Measurements from ENCODE around the gene STAM. TPM values are rescaled to one million over a fixed set of nuclear protein-coding genes. Genes with fewer than 3 reads are reported as not detected.

Gene STAM
- total and polyA plus RNA-seq, 9 of the 15 experiments (the other 6 are each of a cell fraction or from before 2014, with no cell fraction given): 13.8 to 33.5 (median 26.4) TPM

DNA sequence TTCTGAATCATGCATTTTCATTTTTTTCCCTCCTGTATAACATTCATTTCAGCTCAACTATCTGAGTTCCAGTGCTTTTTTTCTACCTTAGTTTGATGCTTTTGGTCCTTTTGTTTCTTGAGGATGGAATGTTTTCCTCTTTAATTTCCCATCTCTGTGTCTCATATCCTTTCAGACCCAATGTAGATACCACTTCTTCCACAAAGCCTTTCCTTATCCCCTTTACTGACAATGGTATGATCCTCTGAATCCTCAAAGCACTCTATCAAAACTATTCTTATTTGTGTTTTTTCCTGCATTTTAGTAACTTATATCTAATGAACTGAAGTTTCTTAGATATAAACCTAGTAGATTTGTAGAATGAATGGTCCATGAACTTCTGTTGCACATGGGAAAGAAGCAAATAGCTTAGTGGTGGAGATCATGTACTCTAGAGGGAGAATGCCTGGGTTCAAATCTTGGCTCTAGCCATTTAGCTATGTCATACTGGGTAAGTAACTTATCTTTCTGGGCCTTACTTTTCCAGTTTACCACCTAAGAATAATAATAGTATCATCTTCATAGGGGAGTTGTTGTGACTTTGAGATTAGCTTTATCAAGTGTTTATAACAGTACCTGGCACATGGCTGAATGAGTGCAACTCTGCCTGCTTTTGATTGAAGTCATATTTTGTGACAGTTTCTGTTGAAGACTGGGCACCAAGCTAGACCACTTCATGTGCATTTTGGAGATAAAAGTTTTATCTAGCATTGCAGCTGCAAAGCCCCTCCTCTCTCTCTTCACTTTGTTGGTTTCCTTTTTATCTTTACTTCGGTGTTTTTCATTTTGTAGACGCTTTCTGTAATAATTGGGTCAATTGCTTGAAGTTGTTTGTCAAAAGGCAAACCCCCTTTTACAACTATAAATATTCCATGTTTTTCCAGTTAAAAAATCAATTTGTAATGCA lies 18.5 kb downstream of the STAM start (continued):
- no peak for TF ChIP-seq PPARD (CRISPR knock-in tag; IDR thresholded peaks at IDR 0.05)
- no peak for TF ChIP-seq TSC22D4 (tag; IDR thresholded peaks at IDR 0.05)
- peak; percentile 94; the same call in 1 of the 2 replicates for TF ChIP-seq NBN (IDR thresholded peaks at IDR 0.05; ENCODE audit: low read depth)
- peak; percentile 53; the same call in 1 of the 2 replicates for TF ChIP-seq RAD51 (IDR thresholded peaks at IDR 0.05; ENCODE audit: borderline replicate concordance, low read depth)
- TF ChIP-seq ZNF398 (CRISPR knock-in tag; IDR thresholded peaks at IDR 0.05): no peak
- 0 out of 2 replicates have a peak, but pooled peaks have one; percentile 20 for TF ChIP-seq BACH1 (tag; IDR thresholded peaks at IDR 0.05)
- no peak for TF ChIP-seq E2F1 (CRISPR knock-in tag; IDR thresholded peaks at IDR 0.05)
- no peak for TF ChIP-seq ZNF830 (CRISPR knock-in tag; IDR thresholded peaks at IDR 0.05)
- TF ChIP-seq MYC (IDR thresholded peaks at IDR 0.05; ENCODE audit: low read depth, low read length): peak; percentile 86
- no peak for TF ChIP-seq MYC (CRISPR knock-in tag; IDR thresholded peaks at IDR 0.05; ENCODE audit: borderline replicate concordance, low read depth)
- TF ChIP-seq ZNF77 (CRISPR knock-in tag; IDR thresholded peaks at IDR 0.05): no peak
- no peak for TF ChIP-seq USF1 (CRISPR knock-in tag; IDR thresholded peaks at IDR 0.05)
- no peak for TF ChIP-seq HCFC1 (IDR thresholded peaks at IDR 0.05; ENCODE audit: low read depth, low read length)
- TF ChIP-seq FOXA1 (IDR thresholded peaks at IDR 0.05; ENCODE audit: borderline replicate concordance): no peak
- TF ChIP-seq CBFA2T2 (conservative IDR thresholded peaks at IDR 0.05): peak; percentile 99
- TF ChIP-seq ARID1B (IDR thresholded peaks at IDR 0.05): peak; percentile 100
- TF ChIP-seq, protein P1, sequence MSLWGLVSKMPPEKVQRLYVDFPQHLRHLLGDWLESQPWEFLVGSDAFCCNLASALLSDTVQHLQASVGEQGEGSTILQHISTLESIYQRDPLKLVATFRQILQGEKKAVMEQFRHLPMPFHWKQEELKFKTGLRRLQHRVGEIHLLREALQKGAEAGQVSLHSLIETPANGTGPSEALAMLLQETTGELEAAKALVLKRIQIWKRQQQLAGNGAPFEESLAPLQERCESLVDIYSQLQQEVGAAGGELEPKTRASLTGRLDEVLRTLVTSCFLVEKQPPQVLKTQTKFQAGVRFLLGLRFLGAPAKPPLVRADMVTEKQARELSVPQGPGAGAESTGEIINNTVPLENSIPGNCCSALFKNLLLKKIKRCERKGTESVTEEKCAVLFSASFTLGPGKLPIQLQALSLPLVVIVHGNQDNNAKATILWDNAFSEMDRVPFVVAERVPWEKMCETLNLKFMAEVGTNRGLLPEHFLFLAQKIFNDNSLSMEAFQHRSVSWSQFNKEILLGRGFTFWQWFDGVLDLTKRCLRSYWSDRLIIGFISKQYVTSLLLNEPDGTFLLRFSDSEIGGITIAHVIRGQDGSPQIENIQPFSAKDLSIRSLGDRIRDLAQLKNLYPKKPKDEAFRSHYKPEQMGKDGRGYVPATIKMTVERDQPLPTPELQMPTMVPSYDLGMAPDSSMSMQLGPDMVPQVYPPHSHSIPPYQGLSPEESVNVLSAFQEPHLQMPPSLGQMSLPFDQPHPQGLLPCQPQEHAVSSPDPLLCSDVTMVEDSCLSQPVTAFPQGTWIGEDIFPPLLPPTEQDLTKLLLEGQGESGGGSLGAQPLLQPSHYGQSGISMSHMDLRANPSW (CRISPR knock-in tag; IDR thresholded peaks at IDR 0.05): no peak
- no peak for TF ChIP-seq SRSF7 (optimal IDR thresholded peaks at IDR 0.05; ENCODE audit: low read depth, low read length)
- TF ChIP-seq NCOA6 (IDR thresholded peaks at IDR 0.05): no peak
- no peak for TF ChIP-seq E2F6 (IDR thresholded peaks at IDR 0.05; ENCODE audit: borderline replicate concordance in 1 of 2, extremely low read depth in 1 of 2, insufficient read depth in 1 of 2, insufficient read length in 1 of 2, low read depth in 1 of 2, low read length in 1 of 2, poor library complexity in 1 of 2, severe bottlenecking in 1 of 2)
